Smooth muscle cell (in vitro differentiated cells): ENCODE measurements around the gene FAM210A. TPM values are rescaled to one million over a fixed set of nuclear protein-coding genes. Genes with fewer than 3 reads are reported as not detected.

Experiments used
- DNase-seq: peaks from one replicate; lab custom pipeline; 2025; ENCODE audit not compliant: unreplicated experiment; lab: John Stamatoyannopoulos, UW
- H2AFZ ChIP-seq: fragments of 200-600 bp; sonication (generic); 2 replicates; pipeline ENCODE4 v1.6.0; 2016; ENCODE audit warnings: antibody characterized with exemption, low read depth, mild to moderate bottlenecking
- H3F3A ChIP-seq: fragments of 200-600 bp; sonication (generic); 2 replicates; pipeline ENCODE4 v1.6.0; 2017; ENCODE audit warnings: antibody characterized with exemption, low read depth
- H3K27ac ChIP-seq: fragments of 200-600 bp; sonication (generic); 2 replicates; pipeline ENCODE4 v1.5.1; 2016; ENCODE audit warnings: low read depth, mild to moderate bottlenecking
- H3K27me3 ChIP-seq: fragments of 200-600 bp; sonication (generic); 2 replicates; pipeline ENCODE4 v1.6.1; 2016; ENCODE audit warnings: low read depth, mild to moderate bottlenecking
- H3K36me3 ChIP-seq: fragments of 200-600 bp; sonication (generic); 2 replicates; pipeline ENCODE4 v1.5.1; 2016; ENCODE audit warnings: low read depth
- H3K4me1 ChIP-seq: fragments of 200-600 bp; sonication (generic); 2 replicates; pipeline ENCODE4 v1.5.1; 2016; ENCODE audit warnings: low read depth
- H3K4me2 ChIP-seq: fragments of 200-600 bp; sonication (generic); 2 replicates; pipeline ENCODE4 v1.6.0; 2016; ENCODE audit warnings: mild to moderate bottlenecking
- H3K4me3 ChIP-seq: fragments of 200-600 bp; sonication (generic); 2 replicates; pipeline ENCODE4 v1.5.1; 2016; ENCODE audit warnings: mild to moderate bottlenecking
- H3K79me2 ChIP-seq: fragments of 200-600 bp; sonication (generic); 2 replicates; pipeline ENCODE4 v1.6.0; 2016; ENCODE audit warnings: low read depth, mild to moderate bottlenecking
- H3K9ac ChIP-seq: fragments of 200-600 bp; sonication (generic); 2 replicates; pipeline ENCODE4 v1.6.0; 2016; ENCODE audit warnings: low read depth
- H3K9me3 ChIP-seq: fragments of 200-600 bp; sonication (generic); replicated peaks from 2 replicates; pipeline ENCODE4 v1.5.1; 2016; ENCODE audit warnings: low read depth
- H4K20me1 ChIP-seq: fragments of 200-600 bp; sonication (generic); 2 replicates; pipeline ENCODE4 v1.6.0; 2016; ENCODE audit warnings: low read depth
- CTCF ChIP-seq: fragments of 200-600 bp; sonication (generic); IDR thresholded peaks from 2 replicates; pipeline ENCODE4 v1.5.1; 2017; ENCODE audit warnings: borderline replicate concordance, mild to moderate bottlenecking, antibody characterized with exemption; ENCODE audit not compliant: insufficient read depth, poor library complexity, severe bottlenecking
- WGBS: methylation state at CpG from one replicate; pipeline ENCODE4 v1.1.7; 2016; ENCODE audit warnings: low lambda C conversion rate; 5-methylcytosine and 5-hydroxymethylcytosine counted together
- polyA plus RNA-seq: library from polyadenylated mRNA; unstranded; fragments of >200 nt; fragmentation: Nextera tagmentation; extraction: Ambion mirVana; gene quantifications from 2 replicates; pipeline ENCODE4 v1.2.1, GENCODE V29; 2016
- total RNA-seq: library from RNA; depleted of rRNA; stranded (reverse); fragments of >200 nt; gene quantifications from 2 replicates; pipeline ENCODE4 v1.2.3, GENCODE V29; 2014

The FAM210A gene
- total and polyA plus RNA-seq, 2 experiments from 2014 or later: 16.0 to 16.6 TPM

- 45% methylated on average over 49 of the region's 84 CpGs for WGBS
- H3K9me3 ChIP-seq: no peaks in the 10 kb centered on the region
- H2AFZ ChIP-seq: no peak overlapping the region
- TF ChIP-seq CTCF: no peak
- H3K4me2 ChIP-seq: peak overlapping the region; percentile 73
- H3K27ac ChIP-seq: no peak overlapping the region
- peaks cover 52% of the 10 kb centered on the region for H4K20me1 ChIP-seq
- no peaks in the 10 kb centered on the region for H3K36me3 ChIP-seq
- no peak for DNase-seq
- peak overlapping the region; percentile 38 for H3K4me3 ChIP-seq
- no peaks in the 10 kb centered on the region for H3K4me1 ChIP-seq
- H3F3A ChIP-seq: no peaks in the 10 kb centered on the region
- no peaks in the 10 kb centered on the region for H3K27me3 ChIP-seq
- H3K79me2 ChIP-seq: no peaks in the 10 kb centered on the region
- H3K9ac ChIP-seq: no peak overlapping the region
Observed at GRCh38 chr18:13641551-13642439, 84.6 kb downstream of the FAM210A start.

- Histone ChIP-seq H3K27ac (no peak overlapping the region), H3K4me1 (no peaks in the 10 kb centered on the region), H3K9ac (no peak overlapping the region), H3K9me3 (no peaks in the 10 kb centered on the region), H3K4me3 (no peak overlapping the region), H3K4me2 (no peak overlapping the region), H3F3A (no peaks in the 10 kb centered on the region), H3K36me3 (no peaks in the 10 kb centered on the region), H2AFZ (no peak overlapping the region), H3K79me2 (no peaks in the 10 kb centered on the region), H4K20me1 (peaks cover 44% of the 10 kb centered on the region), H3K27me3 (no peaks in the 10 kb centered on the region)
- no peak for TF ChIP-seq CTCF
- 91% methylated on average over 10 of the region's 10 CpGs for WGBS
- DNase-seq: no peak
Observed at GRCh38 chr18:13640266-13640860, 86.0 kb downstream of the FAM210A start.

GRCh38 chr18:13638719-13639595 is 87.4 kb downstream of the FAM210A start:
- peaks cover 53% of the 10 kb centered on the region for H4K20me1 ChIP-seq
- H3K36me3 ChIP-seq: no peaks in the 10 kb centered on the region
- 93% methylated on average over 10 of the region's 10 CpGs for WGBS
- no peak overlapping the region for H2AFZ ChIP-seq
- no peaks in the 10 kb centered on the region for H3K4me1 ChIP-seq
- H3K79me2 ChIP-seq: no peaks in the 10 kb centered on the region
- H3F3A ChIP-seq: no peaks in the 10 kb centered on the region
- no peak overlapping the region for H3K27ac ChIP-seq
- H3K4me2 ChIP-seq: no peak overlapping the region
- H3K9me3 ChIP-seq: no peaks in the 10 kb centered on the region
- no peak overlapping the region for H3K9ac ChIP-seq
- TF ChIP-seq CTCF: no peak
- DNase-seq: no peak
- H3K4me3 ChIP-seq: no peak overlapping the region
- H3K27me3 ChIP-seq: no peaks in the 10 kb centered on the region
